K562 (cell line): ENCODE data around the gene CSRNP3.

Source experiments
- MXI1 ChIP-seq: IDR thresholded peaks from 2 replicates; pipeline ENCODE4 v1.6.1; 2011; ENCODE audit warnings: low read depth, mild to moderate bottlenecking, improper control_type of control experiment, low read length
- POLR2A ChIP-seq: fragments of 450-650 bp; conservative IDR thresholded peaks from 2 replicates; pipeline ENCODE4 v1.6.1; 2016
- ZHX1 ChIP-seq: fragments of 150-350 bp; conservative IDR thresholded peaks from 2 replicates; pipeline ENCODE4 v1.6.1; 2014; ENCODE audit warnings: low read length
- TF ChIP-seq, protein P1 (sequence below), 3 experiments: IDR thresholded peaks in 2 of 3; conservative IDR thresholded peaks in 1 of 3; 2 replicates each; pipeline ENCODE4 v1.5.1; 2011 to 2012; ENCODE audit warnings: low read length in 3 of 3, mild to moderate bottlenecking in 3 of 3, control low read depth in 2 of 3, improper control_type of control experiment in 1 of 3, inconsistent platforms in 1 of 3, low read depth in 1 of 3, mixed read lengths in 1 of 3, moderate library complexity in 1 of 3; ENCODE audit not compliant: insufficient read depth in 2 of 3

GRCh38 chr2:165505514-165505913 lies 36.0 kb downstream of the CSRNP3 start:
- TF ChIP-seq POLR2A (no peak), ZHX1 (no peak), MXI1 (no peak)
- TF ChIP-seq, protein P1, sequence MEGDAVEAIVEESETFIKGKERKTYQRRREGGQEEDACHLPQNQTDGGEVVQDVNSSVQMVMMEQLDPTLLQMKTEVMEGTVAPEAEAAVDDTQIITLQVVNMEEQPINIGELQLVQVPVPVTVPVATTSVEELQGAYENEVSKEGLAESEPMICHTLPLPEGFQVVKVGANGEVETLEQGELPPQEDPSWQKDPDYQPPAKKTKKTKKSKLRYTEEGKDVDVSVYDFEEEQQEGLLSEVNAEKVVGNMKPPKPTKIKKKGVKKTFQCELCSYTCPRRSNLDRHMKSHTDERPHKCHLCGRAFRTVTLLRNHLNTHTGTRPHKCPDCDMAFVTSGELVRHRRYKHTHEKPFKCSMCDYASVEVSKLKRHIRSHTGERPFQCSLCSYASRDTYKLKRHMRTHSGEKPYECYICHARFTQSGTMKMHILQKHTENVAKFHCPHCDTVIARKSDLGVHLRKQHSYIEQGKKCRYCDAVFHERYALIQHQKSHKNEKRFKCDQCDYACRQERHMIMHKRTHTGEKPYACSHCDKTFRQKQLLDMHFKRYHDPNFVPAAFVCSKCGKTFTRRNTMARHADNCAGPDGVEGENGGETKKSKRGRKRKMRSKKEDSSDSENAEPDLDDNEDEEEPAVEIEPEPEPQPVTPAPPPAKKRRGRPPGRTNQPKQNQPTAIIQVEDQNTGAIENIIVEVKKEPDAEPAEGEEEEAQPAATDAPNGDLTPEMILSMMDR (IDR thresholded peaks at IDR 0.05 in 2 of 3, conservative IDR thresholded peaks at IDR 0.05 in 1 of 3; ENCODE audit: insufficient read depth in 2 of 3, low read depth in 1 of 3, low read length in 3 of 3), result no peak
